Body of pancreas (tissue), 4 donors: Measurements from ENCODE around the gene MRO. TPM values are rescaled to one million over a fixed set of nuclear protein-coding genes. Genes with fewer than 3 reads are reported as not detected.
"Not testable (repeated sequence)": the region's sequence is repeated elsewhere in the genome, so short reads cannot be mapped to it uniquely, and the experiment has no call there.

ENCODE experiments used
- ATAC-seq: fragments of 150-250 bp; one replicate; pipeline ENCODE4 v1.9.1; 2016
- DNase-seq, 4 donors: peaks; one replicate each; pipeline ENCODE4 v3.0.0-alpha.2; 2019
- H3K27ac ChIP-seq, 4 donors: fragments of 200-600 bp; sonication (generic); 1 replicate in 3 of 4; 2 replicates in 1 of 4; pipeline versions ENCODE4 v1.5.1 to v1.6.1; 2016 to 2019; ENCODE audit warnings: mild to moderate bottlenecking in 1 of 4, mixed read lengths in 1 of 4, moderate library complexity in 1 of 4
- H3K27me3 ChIP-seq, 2 donors: fragments of 200-600 bp; sonication (generic); one replicate each; pipeline ENCODE4 v1.6.0; 2016; ENCODE audit warnings: mild to moderate bottlenecking in 1 of 2
- H3K36me3 ChIP-seq, 2 donors: fragments of 200-600 bp; sonication (generic); replicated peaks in 1 of 2; 2 replicates each; pipeline ENCODE4 v1.5.1; 2016; ENCODE audit warnings: low read depth in 2 of 2; ENCODE audit not compliant: insufficient read depth in 1 of 2
- H3K4me1 ChIP-seq: fragments of 200-600 bp; sonication (generic); one replicate; pipeline ENCODE4 v1.6.0; 2016
- H3K4me3 ChIP-seq, 2 donors: fragments of 200-600 bp; sonication (generic); 1 replicate in 1 of 2; 2 replicates in 1 of 2; pipeline ENCODE4 v1.5.1; 2016 to 2019
- H3K9me3 ChIP-seq, 3 donors: fragments of 200-600 bp; sonication (generic); 1 replicate in 2 of 3; 2 replicates in 1 of 3; pipeline ENCODE4 v1.5.1; 2016
- POLR2A ChIP-seq, 3 donors: fragments of 450-650 bp; IDR thresholded peaks; one replicate each; pipeline ENCODE4 v1.6.1; 2016; ENCODE audit warnings: antibody characterized with exemption in 3 of 3, mild to moderate bottlenecking in 2 of 3
- WGBS, 2 donors: methylation state at CpG; one replicate each; pipeline ENCODE4 v1.1.5; 2017; 5-methylcytosine and 5-hydroxymethylcytosine counted together
- intact Hi-C: fragments of 100-400 bp; cut with DNase I; formaldehyde crosslinking; loops from one replicate; pipeline ENCODE4 v1.15.1; 2023
- total RNA-seq, 2 donors: library from RNA; depleted of rRNA; stranded (reverse); fragments of >200 nt; gene quantifications; one replicate each; pipeline ENCODE4 v1.1.0, GENCODE V29; 2016
- TF ChIP-seq, protein P1 (sequence below), 7 experiments: fragments of 450-650 bp in 4 of 7; fragments of 200-600 bp in 3 of 7; sonication (generic) in 3 of 7; IDR thresholded peaks; one replicate each; pipeline ENCODE4 v1.5.1; 2016 to 2019; ENCODE audit warnings: antibody characterized with exemption in 7 of 7

MRO gene
- total RNA-seq, 2 donors from 2014 or later: 0.26 to 0.66 TPM

GRCh38 chr18:50839341-50839740 lies 19.5 kb upstream of the MRO start:
- 68 to 86% methylated on average over 2 of the region's 2 CpGs for WGBS, 2 donors
- TF ChIP-seq POLR2A (IDR thresholded peaks at IDR 0.05): no peak
- TF ChIP-seq, protein P1, sequence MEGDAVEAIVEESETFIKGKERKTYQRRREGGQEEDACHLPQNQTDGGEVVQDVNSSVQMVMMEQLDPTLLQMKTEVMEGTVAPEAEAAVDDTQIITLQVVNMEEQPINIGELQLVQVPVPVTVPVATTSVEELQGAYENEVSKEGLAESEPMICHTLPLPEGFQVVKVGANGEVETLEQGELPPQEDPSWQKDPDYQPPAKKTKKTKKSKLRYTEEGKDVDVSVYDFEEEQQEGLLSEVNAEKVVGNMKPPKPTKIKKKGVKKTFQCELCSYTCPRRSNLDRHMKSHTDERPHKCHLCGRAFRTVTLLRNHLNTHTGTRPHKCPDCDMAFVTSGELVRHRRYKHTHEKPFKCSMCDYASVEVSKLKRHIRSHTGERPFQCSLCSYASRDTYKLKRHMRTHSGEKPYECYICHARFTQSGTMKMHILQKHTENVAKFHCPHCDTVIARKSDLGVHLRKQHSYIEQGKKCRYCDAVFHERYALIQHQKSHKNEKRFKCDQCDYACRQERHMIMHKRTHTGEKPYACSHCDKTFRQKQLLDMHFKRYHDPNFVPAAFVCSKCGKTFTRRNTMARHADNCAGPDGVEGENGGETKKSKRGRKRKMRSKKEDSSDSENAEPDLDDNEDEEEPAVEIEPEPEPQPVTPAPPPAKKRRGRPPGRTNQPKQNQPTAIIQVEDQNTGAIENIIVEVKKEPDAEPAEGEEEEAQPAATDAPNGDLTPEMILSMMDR (IDR thresholded peaks at IDR 0.05): no peak
- no peak for DNase-seq
- H3K4me3 ChIP-seq: no peak overlapping the region
- H3K27me3 ChIP-seq: no peaks in the 10 kb centered on the region
- no peak for ATAC-seq
- no peaks in the 10 kb centered on the region for H3K36me3 ChIP-seq
- intact Hi-C loops: no loop called here
- no peaks in the 10 kb centered on the region for H3K9me3 ChIP-seq
- peaks cover 2% of the 10 kb centered on the region for H3K4me1 ChIP-seq
- H3K27ac ChIP-seq: peak overlapping the region in 1 of 4 donors; percentile 35

DNA sequence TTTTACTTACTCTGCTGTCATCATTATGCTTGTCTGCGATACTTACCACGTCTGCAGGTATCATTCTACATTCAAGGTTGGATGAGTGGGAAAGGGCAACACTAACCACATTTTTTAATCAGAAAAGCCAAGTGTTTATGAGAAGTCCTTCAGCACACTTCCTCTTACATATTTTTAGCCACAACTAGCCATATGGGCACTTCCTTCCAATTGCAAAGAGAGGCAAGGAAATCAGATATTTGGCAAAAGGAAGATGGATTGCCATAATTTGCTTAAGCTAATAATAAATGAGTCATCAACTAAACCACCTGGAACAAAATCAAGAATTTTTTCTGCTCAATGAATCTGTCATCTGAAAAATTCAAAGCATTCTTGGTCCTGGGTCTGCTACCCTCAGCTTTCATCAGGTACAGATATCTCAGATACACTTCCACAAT lies 16.7 kb upstream of the MRO start:
- peak in 2 of 4 donors; percentile 18 to 60 for DNase-seq
- intact Hi-C loops: no loop called here
- 29 to 36% methylated on average over 2 of the region's 2 CpGs for WGBS, 2 donors
- Histone ChIP-seq H3K4me3 (no peak overlapping the region), H3K27me3 (no peaks in the 10 kb centered on the region), H3K36me3 (no peaks in the 10 kb centered on the region), H3K4me1 (no peaks in the 10 kb centered on the region), H3K9me3 (no peaks in the 10 kb centered on the region), H3K27ac (peak overlapping the region; percentile 36 to 79 (median 54))
- TF ChIP-seq, protein P1 (IDR thresholded peaks at IDR 0.05): no peak
- TF ChIP-seq POLR2A (IDR thresholded peaks at IDR 0.05): no peak
- ATAC-seq: peak; percentile 91

DNA sequence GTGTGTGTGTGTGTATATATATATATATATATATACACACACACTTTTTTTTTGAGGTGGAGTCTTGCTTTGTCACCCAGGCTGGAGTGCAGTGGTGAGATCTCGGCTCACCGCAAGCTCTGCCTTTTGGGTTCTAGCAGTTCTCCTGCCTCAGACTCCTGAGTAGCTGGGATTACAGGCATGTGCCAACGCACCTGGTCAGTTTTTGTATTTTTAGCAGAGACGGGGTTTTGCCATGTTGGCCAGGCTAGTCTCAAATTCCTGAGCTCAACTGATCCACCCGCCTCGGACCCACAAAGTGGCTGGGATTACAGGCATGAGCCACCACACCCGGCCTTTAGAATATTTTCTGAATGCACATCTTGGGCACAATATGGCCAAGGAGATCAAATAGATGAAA lies 13.7 kb upstream of the MRO start:
- H3K36me3 ChIP-seq, H3K4me3 ChIP-seq, ATAC-seq, H3K27me3 ChIP-seq, H3K27ac ChIP-seq, H3K4me1 ChIP-seq, DNase-seq, intact Hi-C loops, H3K9me3 ChIP-seq: not testable (repeated sequence)
- WGBS, 2 donors: 90 to 94% methylated on average over 6 to 7 of the region's 7 CpGs

DNA sequence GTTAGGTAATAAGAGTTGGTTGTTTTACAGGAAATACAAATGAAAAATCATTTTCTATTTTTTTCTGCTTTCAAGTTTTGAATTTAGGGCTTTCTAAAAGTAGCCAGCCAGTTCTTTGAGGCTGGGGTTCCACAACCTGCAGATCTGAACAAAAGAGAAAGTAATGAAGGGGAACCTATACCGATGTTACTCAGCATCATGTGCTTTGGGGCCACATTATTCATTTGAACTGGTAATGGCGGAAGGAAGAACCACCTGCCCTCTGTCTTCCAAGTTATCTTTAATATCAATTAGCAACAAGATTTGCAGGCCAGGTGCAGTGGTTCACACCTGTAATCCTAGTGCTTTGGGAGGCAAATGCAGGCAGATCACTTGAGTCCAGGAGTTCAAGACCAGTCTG lies 12.9 kb upstream of the MRO start:
- intact Hi-C loops: no loop called here
- H3K9me3 ChIP-seq: no peaks in the 10 kb centered on the region
- H3K4me3 ChIP-seq: no peak overlapping the region
- no peak for DNase-seq
- 75 to 77% methylated on average over 2 of the region's 2 CpGs for WGBS, 2 donors
- no peak for ATAC-seq
- H3K27me3 ChIP-seq: no peaks in the 10 kb centered on the region
- TF ChIP-seq, protein P1 (IDR thresholded peaks at IDR 0.05): no peak
- no peak for TF ChIP-seq POLR2A (IDR thresholded peaks at IDR 0.05)
- H3K27ac ChIP-seq: peak overlapping the region in 1 of 4 donors; percentile 26
- H3K36me3 ChIP-seq: no peaks in the 10 kb centered on the region
- peaks cover 7% of the 10 kb centered on the region for H3K4me1 ChIP-seq

DNA sequence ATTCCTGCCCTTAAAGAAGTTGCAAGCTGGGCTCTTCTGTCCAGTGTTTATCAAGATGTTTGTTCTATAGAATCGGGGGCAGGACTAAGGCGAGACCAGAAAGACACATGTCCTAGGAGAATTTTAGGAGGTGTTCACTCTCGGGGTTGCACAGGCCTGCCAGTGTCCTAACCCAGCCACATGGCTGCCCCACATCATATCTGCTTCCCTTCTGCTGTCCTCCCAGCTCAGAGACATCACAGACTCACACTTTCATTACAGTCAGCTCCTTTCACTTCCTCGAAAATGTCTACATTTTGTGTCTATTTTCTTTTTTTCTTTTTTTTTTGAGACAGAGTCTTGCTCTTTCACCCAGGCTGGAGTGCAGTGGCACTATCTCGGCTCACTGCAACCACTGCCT lies 10.7 kb upstream of the MRO start:
- H3K36me3 ChIP-seq: no peaks in the 10 kb centered on the region
- intact Hi-C loops: no loop called here
- 83 to 84% methylated on average over 5 of the region's 5 CpGs for WGBS, 2 donors
- peak in 1 of 4 donors; percentile 52 for DNase-seq
- H3K4me1 ChIP-seq: peaks cover 7% of the 10 kb centered on the region
- H3K27me3 ChIP-seq: no peaks in the 10 kb centered on the region
- H3K27ac ChIP-seq: peak overlapping the region in 1 of 4 donors; percentile 49
- ATAC-seq: no peak
- H3K9me3 ChIP-seq: no peaks in the 10 kb centered on the region
- H3K4me3 ChIP-seq: no peak overlapping the region
- TF ChIP-seq POLR2A (IDR thresholded peaks at IDR 0.05): no peak
- TF ChIP-seq, protein P1 (IDR thresholded peaks at IDR 0.05): no peak
